HCT116 (cell line): Measurements from ENCODE around the gene TCF23. TPM values are rescaled to one million over a fixed set of nuclear protein-coding genes. Genes with fewer than 3 reads are reported as not detected.

Experiments
- ATAC-seq: fragments of 200-7000 bp; cut with Tn5 transposase; 2 replicates; pipeline ENCODE4 v1.9.1; 2020; ENCODE audit warnings: mild to moderate bottlenecking, moderate library complexity
- BruUV-seq: library from RNA; stranded (reverse); fragments of 400-500 nt; replicated peaks from 2 replicates; lab custom pipeline; 2021; lab: Mats Ljungman, UMichigan
- CTCF ChIA-PET: fragments of 300-600 bp; sonication (Branson Sonifier 250); formaldehyde crosslinking; loops from one replicate; lab custom pipeline; 2021; ENCODE audit warnings: antibody characterized with exemption; lab: Charles Lee
- POLR2A ChIA-PET: fragments of 300-600, 350-600 bp; sonication (Branson Sonifier 250); formaldehyde crosslinking; loops from one replicate; lab custom pipeline; 2021; ENCODE audit warnings: antibody characterized with exemption; lab: Charles Lee
- RAD21 ChIA-PET, 2 experiments: fragments of 300-600 bp; sonication (Branson Sonifier 250); formaldehyde crosslinking; loops; one replicate each; lab custom pipeline; 2023; ENCODE audit warnings: low total read pairs in 2 of 2; ENCODE audit not compliant: uncharacterized antibody in 2 of 2, unreplicated experiment in 2 of 2, low non-redundant PET in 1 of 2; lab: Charles Lee
- DNase-seq: peaks from one replicate; pipeline ENCODE4 v3.0.0-alpha.2; 2010; ENCODE audit warnings: low read depth, low spot score
- H2AFZ ChIP-seq: fragments of 200-600 bp; shearing (Covaris generic), sonication (generic); 2 replicates; pipeline ENCODE4 v1.6.1; 2017; ENCODE audit warnings: low read depth, mixed run types, mixed read lengths, antibody characterized with exemption, low read length; ENCODE audit not compliant: poor library complexity, severe bottlenecking
- H3K27ac ChIP-seq: 2 replicates; pipeline ENCODE4 v1.5.1; 2012; ENCODE audit warnings: low read depth, low read length
- H3K27me3 ChIP-seq: fragments of 200-600 bp; sonication (generic); 2 replicates; pipeline ENCODE4 v1.6.1; 2016; ENCODE audit warnings: mixed run types, low read length, mixed read lengths; ENCODE audit not compliant: insufficient read depth
- H3K36me3 ChIP-seq, 2 experiments: fragments of 200-500 bp in 1 of 2; fragments of 200-600 bp in 1 of 2; sonication (Bioruptor generic) in 1 of 2; sonication (generic) in 1 of 2; 2 replicates each; pipeline versions ENCODE4 v1.5.1 to v1.6.1; 2014 to 2016; ENCODE audit warnings: low read length in 2 of 2, inconsistent platforms in 1 of 2, mixed read lengths in 1 of 2, mixed run types in 1 of 2; ENCODE audit not compliant: insufficient read depth in 2 of 2, control insufficient read depth in 1 of 2
- H3K4me1 ChIP-seq, 2 experiments: fragments of 200-600 bp in 1 of 2; sonication (generic) in 1 of 2; 2 replicates each; pipeline versions ENCODE4 v1.5.1 to v1.6.1; 2012 to 2017; ENCODE audit warnings: low read length in 2 of 2, inconsistent platforms in 1 of 2, mild to moderate bottlenecking in 1 of 2, mixed read lengths in 1 of 2, mixed run types in 1 of 2, moderate library complexity in 1 of 2; ENCODE audit not compliant: insufficient read depth in 2 of 2, control insufficient read depth in 1 of 2
- H3K4me2 ChIP-seq: fragments of 200-600 bp; sonication (generic); 2 replicates; pipeline ENCODE4 v1.6.1; 2017; ENCODE audit warnings: mixed run types, low read length, mixed read lengths
- H3K4me3 ChIP-seq, 2 experiments: fragments of 200-600 bp in 1 of 2; sonication (generic) in 1 of 2; replicated peaks in 1 of 2; 2 replicates each; pipeline ENCODE4 v1.5.1; 2011 to 2016; ENCODE audit warnings: low read length in 2 of 2, control low read depth in 1 of 2, low read depth in 1 of 2, mild to moderate bottlenecking in 1 of 2, mixed read lengths in 1 of 2, mixed run types in 1 of 2
- H3K79me2 ChIP-seq: fragments of 200-600 bp; sonication (generic); 2 replicates; pipeline ENCODE4 v1.6.1; 2017; ENCODE audit warnings: mild to moderate bottlenecking, mixed run types, low read length, moderate library complexity, mixed read lengths; ENCODE audit not compliant: insufficient read depth
- H3K9ac ChIP-seq: fragments of 200-600 bp; sonication (generic); 2 replicates; pipeline ENCODE4 v1.6.1; 2016; ENCODE audit warnings: low read length, mixed read lengths
- H3K9me2 ChIP-seq: fragments of 200-600 bp; sonication (generic), shearing (Covaris generic); 2 replicates; pipeline ENCODE4 v1.6.1; 2017; ENCODE audit warnings: mixed run types, mild to moderate bottlenecking, moderate library complexity; ENCODE audit not compliant: insufficient read depth
- H3K9me3 ChIP-seq, 2 experiments: fragments of 200-500 bp in 1 of 2; fragments of 200-600 bp in 1 of 2; sonication (Bioruptor generic) in 1 of 2; sonication (generic) in 1 of 2; 2 replicates each; pipeline ENCODE4 v1.6.1; 2014 to 2017; ENCODE audit warnings: low read length in 2 of 2, mixed read lengths in 2 of 2, inconsistent platforms in 1 of 2, low read depth in 1 of 2, mild to moderate bottlenecking in 1 of 2, mixed run types in 1 of 2, moderate library complexity in 1 of 2; ENCODE audit not compliant: control insufficient read depth in 1 of 2, insufficient read depth in 1 of 2
- H4K20me1 ChIP-seq: fragments of 200-600 bp; sonication (generic), shearing (Covaris generic); 2 replicates; pipeline ENCODE4 v1.6.1; 2017; ENCODE audit warnings: mixed run types, mild to moderate bottlenecking, moderate library complexity; ENCODE audit not compliant: insufficient read depth
- ATF3 ChIP-seq: IDR thresholded peaks from 2 replicates; pipeline ENCODE4 v1.6.1; 2012
- CEBPB ChIP-seq: IDR thresholded peaks from 2 replicates; pipeline ENCODE4 v1.6.1; 2012; ENCODE audit warnings: low read depth
- CTCF ChIP-seq, 3 experiments: fragments of 200-600 bp in 1 of 3; sonication (generic) in 1 of 3; IDR thresholded peaks in 2 of 3; conservative IDR thresholded peaks in 1 of 3; 2 replicates each; pipeline ENCODE4 v1.5.1; 2012 to 2017; ENCODE audit warnings: low read depth in 2 of 3, low read length in 2 of 3, antibody characterized with exemption in 1 of 3, borderline replicate concordance in 1 of 3, control low read depth in 1 of 3, mild to moderate bottlenecking in 1 of 3, mixed read lengths in 1 of 3, mixed run types in 1 of 3, moderate library complexity in 1 of 3; ENCODE audit not compliant: insufficient read depth in 1 of 3
- EGR1 ChIP-seq: IDR thresholded peaks from 2 replicates; pipeline ENCODE4 v1.6.1; 2012; ENCODE audit warnings: low read depth
- ELF1 ChIP-seq: IDR thresholded peaks from 2 replicates; pipeline ENCODE4 v1.6.1; 2012; ENCODE audit warnings: low read depth, borderline replicate concordance
- EZH2phosphoT487 ChIP-seq: fragments of 200-600 bp; IDR thresholded peaks from 2 replicates; pipeline ENCODE4 v1.6.1; 2018; ENCODE audit warnings: antibody characterized with exemption, borderline replicate concordance
- FOSL1 ChIP-seq: IDR thresholded peaks from 2 replicates; pipeline ENCODE4 v1.6.1; 2012; ENCODE audit warnings: low read depth
- JUND ChIP-seq: IDR thresholded peaks from 2 replicates; pipeline ENCODE4 v1.6.1; 2012
- RAD21 ChIP-seq: IDR thresholded peaks from 2 replicates; pipeline ENCODE4 v1.6.1; 2012; ENCODE audit warnings: low read depth, mild to moderate bottlenecking
- REST ChIP-seq: IDR thresholded peaks from 2 replicates; pipeline ENCODE4 v1.6.1; 2012; ENCODE audit warnings: low read depth
- SIN3A ChIP-seq: IDR thresholded peaks from 2 replicates; pipeline ENCODE4 v1.6.1; 2012; ENCODE audit warnings: low read depth
- SP1 ChIP-seq: IDR thresholded peaks from 2 replicates; pipeline ENCODE4 v1.6.1; 2012; ENCODE audit warnings: low read depth
- TCF7L2 ChIP-seq: IDR thresholded peaks from 2 replicates; pipeline ENCODE4 v1.7.0; 2011; ENCODE audit warnings: borderline replicate concordance, inconsistent platforms; ENCODE audit not compliant: insufficient read depth, insufficient read length; ENCODE audit errors: extremely low read depth
- ZBTB33 ChIP-seq: IDR thresholded peaks from 2 replicates; pipeline ENCODE4 v1.6.1; 2011; ENCODE audit warnings: mild to moderate bottlenecking, low read length, moderate library complexity; ENCODE audit not compliant: insufficient replicate concordance; ENCODE audit errors: extremely low read depth
- ZFX ChIP-seq: fragments of 450-650 bp; IDR thresholded peaks from 2 replicates; pipeline ENCODE4 v1.6.1; 2017
- ZNF274 ChIP-seq: fragments of 200-500 bp; sonication (Bioruptor generic); IDR thresholded peaks from 2 replicates; pipeline ENCODE4 v1.6.1; 2014; ENCODE audit warnings: mild to moderate bottlenecking, low read depth, low read length, inconsistent platforms
- intact Hi-C: fragments of 100-400 bp; cut with micrococcal nuclease; formaldehyde crosslinking; loops from 2 replicates; pipeline ENCODE4 v1.10.0; 2022
- total RNA-seq: library from RNA; stranded (reverse); gene quantifications from one replicate; pipeline ENCODE4 v1.2.1, GENCODE V29; 2021; ENCODE audit not compliant: unreplicated experiment

The TCF23 gene
- total RNA-seq, 1 experiment from 2014 or later = not detected

GRCh38 chr2:27105981-27106380 is 42.8 kb upstream of the TCF23 start:
- ChIA-PET RAD21 (no interaction called here), POLR2A (interaction anchor here (0.6 kb wide), 1 partner anchor 203 kb away, joined by 3 read pairs; no protein-coding TSS in a partner anchor), CTCF (no interaction called here)
- intact Hi-C loops = no loop called here
- H3K27ac ChIP-seq = no peak overlapping the region
- H3K27me3 ChIP-seq = no peaks in the 10 kb centered on the region
- DNase-seq (no peak), ATAC-seq (no peak)
- no peaks in the 10 kb centered on the region for H3K9me3 ChIP-seq
- H3K4me3 ChIP-seq = no peak overlapping the region
- BruUV-seq = no TSS peak
- no peaks in the 10 kb centered on the region for H3K79me2 ChIP-seq
- no peaks in the 10 kb centered on the region for H3K4me1 ChIP-seq
- H3K9me2 ChIP-seq = no peaks in the 10 kb centered on the region
- H3K36me3 ChIP-seq = no peaks in the 10 kb centered on the region
- TF ChIP-seq EZH2phosphoT487 = no peak
- no peak for TF ChIP-seq EGR1
- TF ChIP-seq ATF3 = no peak
- TF ChIP-seq CEBPB = no peak
- no peak for TF ChIP-seq ZNF274
- no peak for TF ChIP-seq JUND
- TF ChIP-seq CTCF (IDR thresholded peaks at IDR 0.05 in 2 of 3, conservative IDR thresholded peaks at IDR 0.05 in 1 of 3; ENCODE audit: borderline replicate concordance in 1 of 3, insufficient read depth in 1 of 3, low read depth in 2 of 3, low read length in 2 of 3) = no peak
- TF ChIP-seq SIN3A = no peak
- no peak for TF ChIP-seq RAD21
- no peak for TF ChIP-seq TCF7L2
- no peak for TF ChIP-seq SP1
- no peak for TF ChIP-seq ZBTB33
- no peak for TF ChIP-seq ZFX
- TF ChIP-seq REST = no peak
- no peak for TF ChIP-seq FOSL1
- no peak for TF ChIP-seq ELF1
- H4K20me1 ChIP-seq = no peaks in the 10 kb centered on the region
- no peak overlapping the region for H3K4me2 ChIP-seq
- H3K9ac ChIP-seq = no peak overlapping the region
- H2AFZ ChIP-seq = no peak overlapping the region
